GM21737 (cell line): ENCODE data around the gene CNTN1.
"Not testable (repeated sequence)": the region's sequence is repeated elsewhere in the genome, so short reads cannot be mapped to it uniquely, and the experiment has no call there.

Source experiments
- ATAC-seq: cut with Tn5 transposase; IDR thresholded peaks from one replicate; pipeline ENCODE4 v1.9.1; 2021; ENCODE audit warnings: mild to moderate bottlenecking, moderate library complexity; ENCODE audit not compliant: unreplicated experiment

CNTN1 gene

GRCh38 chr12:41023836-41024235, 331.6 kb downstream of the CNTN1 start:
- no peak for ATAC-seq

GRCh38 chr12:41026151-41026550, 333.9 kb downstream of the CNTN1 start:
- no peak for ATAC-seq

- ATAC-seq = no peak
Measured at GRCh38 chr12:41032386-41032785, 340.1 kb downstream of the CNTN1 start.

- no peak for ATAC-seq
Measured at GRCh38 chr12:41034686-41035085, 342.4 kb downstream of the CNTN1 start.

- no peak for ATAC-seq
Measured at GRCh38 chr12:41039461-41039860, 347.2 kb downstream of the CNTN1 start.

- no peak for ATAC-seq
Measured at GRCh38 chr12:41045509-41045908, 353.3 kb downstream of the CNTN1 start.

- ATAC-seq = no peak
Measured at GRCh38 chr12:41049033-41049432, 356.8 kb downstream of the CNTN1 start.

- ATAC-seq = no peak
Measured at GRCh38 chr12:41051954-41052353, 359.7 kb downstream of the CNTN1 start.

- ATAC-seq = no peak
Measured at GRCh38 chr12:41052441-41052840, 360.2 kb downstream of the CNTN1 start.

- no peak for ATAC-seq
Measured at GRCh38 chr12:41053046-41053445, 360.8 kb downstream of the CNTN1 start.

GRCh38 chr12:41055875-41056577, 363.8 kb downstream of the CNTN1 start:
- ATAC-seq = no peak

GRCh38 chr12:41058266-41058665, 366.0 kb downstream of the CNTN1 start:
- ATAC-seq = no peak

GRCh38 chr12:41061192-41061591, 369.0 kb downstream of the CNTN1 start:
- no peak for ATAC-seq

- ATAC-seq = no peak
Measured at GRCh38 chr12:41064411-41064810, 372.2 kb downstream of the CNTN1 start.

GRCh38 chr12:41067941-41068645, 375.9 kb downstream of the CNTN1 start:
- no peak for ATAC-seq

GRCh38 chr12:41073633-41074472, 381.6 kb downstream of the CNTN1 start:
- ATAC-seq = no peak

- no peak for ATAC-seq
Measured at GRCh38 chr12:41074473-41074769, 382.2 kb downstream of the CNTN1 start.

GRCh38 chr12:41076114-41076513, 383.9 kb downstream of the CNTN1 start:
- no peak for ATAC-seq

GRCh38 chr12:41081241-41081640, 389.0 kb downstream of the CNTN1 start:
- ATAC-seq = not testable (repeated sequence)

GRCh38 chr12:41089438-41089837, 397.2 kb downstream of the CNTN1 start:
- ATAC-seq = no peak

GRCh38 chr12:41092115-41092514, 399.9 kb downstream of the CNTN1 start:
- no peak for ATAC-seq

- ATAC-seq = no peak
Measured at GRCh38 chr12:41096797-41097196, 404.6 kb downstream of the CNTN1 start.
